ENCODE data around the gene TMC7.

- TF ChIP-seq CTCF (IDR thresholded peaks at IDR 0.05; ENCODE audit: poor library complexity), result no peak
- no peak for TF ChIP-seq EZH2phosphoT487 (IDR thresholded peaks at IDR 0.05; ENCODE audit: low read depth, severe bottlenecking, unreplicated experiment)
- TF ChIP-seq EZH2 (IDR thresholded peaks at IDR 0.05; ENCODE audit: borderline replicate concordance), result no peak
These were observed 13.9 kb upstream of the TMC7 start for GRCh38 chr16:18969855-18970240.

Data from hepatocyte (in vitro differentiated cells).